ENCODE measurements around the gene PACRG.

Gene PACRG

DNA sequence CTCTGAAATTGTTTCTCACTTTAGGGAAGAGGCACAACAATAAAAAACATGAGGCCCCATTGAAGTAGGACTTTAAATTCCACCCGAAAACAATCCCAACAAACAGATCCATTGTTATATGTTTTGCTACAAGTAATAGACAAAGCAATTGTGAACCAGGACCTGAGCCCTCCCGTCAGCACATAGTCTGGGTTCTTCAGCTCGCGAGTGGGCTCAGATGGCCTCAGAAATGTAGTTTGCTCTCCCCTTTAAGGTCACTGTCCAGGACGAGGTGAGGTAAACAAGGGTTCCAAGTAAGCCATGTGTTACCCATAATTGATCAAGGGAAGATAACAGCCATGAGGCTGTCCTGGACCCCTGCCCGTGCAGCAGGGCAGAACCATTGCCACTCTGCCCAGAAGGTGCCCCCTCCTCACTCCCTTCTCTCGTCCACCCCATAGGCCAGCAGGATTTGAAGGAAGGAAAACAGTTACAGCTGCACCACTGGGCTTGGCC lies 526.6 kb downstream of the PACRG start:
- no peak for DNase-seq

GRCh38 chr6:163255265-163255664 lies 527.5 kb downstream of the PACRG start:
- DNase-seq: no peak

- DNase-seq: no peak
Measured at GRCh38 chr6:163259689-163260088, 531.9 kb downstream of the PACRG start.

DNA sequence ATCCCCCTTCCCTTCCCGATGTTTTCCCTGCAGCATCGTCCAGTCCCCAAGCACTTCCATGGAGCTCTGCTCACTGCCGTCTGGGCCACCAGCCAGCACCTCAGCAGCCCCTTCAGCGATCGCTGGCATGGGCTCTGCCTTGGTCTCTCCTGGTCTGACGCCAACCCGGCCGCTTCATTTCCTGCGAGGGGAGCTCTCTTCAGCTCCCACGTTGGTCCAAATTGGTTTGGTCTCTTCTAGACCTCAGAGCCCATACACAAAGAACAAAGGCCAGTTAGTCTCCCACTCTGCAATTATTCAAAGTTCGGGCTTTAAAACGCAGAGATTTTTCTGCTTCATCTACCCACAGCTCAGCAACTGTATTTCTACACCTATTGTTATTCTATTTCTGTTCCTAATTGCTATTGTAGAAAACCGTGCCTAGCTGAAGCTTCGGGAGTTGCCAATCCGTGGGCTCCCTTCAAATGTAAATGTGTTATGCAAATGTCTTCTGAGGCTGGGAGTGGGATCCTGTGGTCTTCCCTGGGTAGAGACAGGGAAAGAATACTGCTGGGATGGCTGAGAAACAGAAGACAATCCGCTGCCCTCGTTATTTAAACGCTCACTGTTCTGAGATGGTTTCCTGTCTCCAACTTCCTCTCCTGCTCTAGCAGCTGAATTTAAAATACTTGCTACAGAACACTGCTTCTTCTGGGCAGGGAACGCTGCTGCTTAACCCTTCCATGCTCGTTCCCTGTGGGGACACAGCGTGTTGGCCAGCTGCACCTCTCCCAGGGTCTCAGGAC lies 532.5 kb downstream of the PACRG start:
- no peak for DNase-seq

DNA sequence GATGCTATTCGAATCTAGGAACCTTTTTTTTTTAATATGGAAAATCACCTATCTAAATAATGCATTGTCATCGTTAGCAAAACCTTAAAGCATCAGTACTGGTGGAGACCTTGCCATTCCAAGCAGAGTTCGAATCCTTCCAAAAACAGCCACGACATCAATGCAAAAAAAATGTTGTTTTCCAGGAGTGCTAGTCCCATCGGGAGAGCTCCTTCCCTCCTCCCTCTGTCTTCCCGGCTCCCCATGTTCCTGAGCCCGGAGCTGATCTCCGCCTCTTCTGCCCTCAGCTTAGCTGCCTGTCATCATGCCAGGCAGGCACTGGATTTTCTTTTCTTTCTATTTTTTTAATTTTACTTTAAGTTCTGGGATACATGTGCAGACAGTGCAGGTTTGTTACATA lies 533.1 kb downstream of the PACRG start:
- no peak for DNase-seq

DNA sequence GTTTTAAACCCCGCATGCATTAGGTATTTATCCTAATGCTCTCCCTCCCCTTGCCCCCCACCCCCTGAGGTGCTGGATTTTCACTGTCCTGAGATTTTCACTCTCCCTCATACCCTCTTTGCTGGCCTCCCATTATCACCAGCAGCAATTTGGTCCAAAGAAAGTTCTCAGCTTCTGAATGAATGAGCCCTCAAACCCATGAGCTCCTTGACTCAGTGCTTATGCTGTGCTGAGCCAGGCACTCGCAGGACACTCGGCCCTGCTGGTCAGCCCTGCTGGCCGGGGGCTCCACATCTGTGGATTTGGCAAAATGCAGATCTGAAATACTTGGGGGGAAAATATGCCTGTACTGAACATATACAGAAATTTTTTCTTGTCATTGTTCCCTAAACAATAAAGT lies 533.6 kb downstream of the PACRG start:
- DNase-seq: no peak

DNA sequence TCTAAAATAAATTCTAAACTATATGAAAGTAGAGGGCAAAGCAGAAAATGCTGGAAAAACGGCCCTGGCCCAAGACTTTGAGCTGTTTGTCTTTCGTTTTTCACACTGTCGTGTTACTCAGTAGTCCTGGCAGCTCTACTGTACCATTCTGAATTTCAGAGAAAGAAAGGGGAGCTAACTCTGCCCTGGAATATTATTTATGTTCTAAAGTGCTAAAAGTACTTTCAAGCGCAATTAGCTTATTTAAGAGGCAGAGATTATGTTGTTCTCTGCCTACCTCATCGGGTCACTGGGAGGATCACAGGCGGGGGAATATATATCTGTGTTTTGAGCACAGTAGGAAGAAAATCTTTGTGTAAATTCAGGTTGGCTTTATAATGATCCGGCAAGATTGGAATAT lies 534.3 kb downstream of the PACRG start:
- DNase-seq: no peak

GRCh38 chr6:163263196-163263595 lies 535.4 kb downstream of the PACRG start:
- DNase-seq: no peak

GRCh38 chr6:163263998-163264661 lies 536.4 kb downstream of the PACRG start:
- no peak for DNase-seq

GRCh38 chr6:163264662-163265035 lies 536.9 kb downstream of the PACRG start:
- DNase-seq: no peak

DNA sequence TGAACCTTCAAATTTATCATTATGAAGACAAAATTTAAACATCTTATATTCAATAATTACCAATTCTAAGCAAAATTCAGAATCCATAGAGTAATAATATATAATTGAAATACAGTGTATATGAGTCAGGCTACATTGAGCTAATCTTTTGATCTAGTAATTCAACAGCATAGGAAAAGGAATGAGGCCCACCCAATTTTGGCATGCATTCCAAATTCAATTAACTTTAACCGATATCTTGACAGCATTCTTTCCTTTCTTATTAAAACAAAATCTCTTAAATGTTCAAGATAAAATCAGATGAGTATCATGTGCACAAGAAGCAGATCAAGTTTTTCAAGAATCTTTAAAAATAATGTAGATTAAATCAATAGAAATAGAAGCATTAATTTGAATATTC lies 553.9 kb downstream of the PACRG start:
- no peak for DNase-seq

DNA sequence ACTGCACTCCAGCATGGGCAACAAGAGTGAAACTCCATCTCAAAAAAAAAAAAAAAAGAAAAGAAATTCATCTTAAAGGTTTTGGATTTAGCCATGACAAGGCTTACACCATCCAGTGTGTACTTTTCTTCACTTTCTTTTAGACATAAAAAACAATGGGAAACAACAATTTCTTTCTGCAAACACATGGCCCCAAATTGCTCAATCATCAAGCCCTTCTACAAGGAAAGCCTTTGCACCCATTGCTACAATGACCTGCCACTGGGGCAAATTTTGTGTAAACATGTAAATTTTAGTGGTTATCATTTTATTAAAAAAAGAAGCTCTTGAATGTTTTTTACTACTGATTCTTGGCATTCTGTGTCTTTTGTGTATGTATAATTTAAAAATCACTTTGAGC lies 554.9 kb downstream of the PACRG start:
- no peak for DNase-seq

GRCh38 chr6:163284151-163284550 lies 556.4 kb downstream of the PACRG start:
- no peak for DNase-seq

GRCh38 chr6:163285691-163286090 lies 557.9 kb downstream of the PACRG start:
- DNase-seq: no peak

DNA sequence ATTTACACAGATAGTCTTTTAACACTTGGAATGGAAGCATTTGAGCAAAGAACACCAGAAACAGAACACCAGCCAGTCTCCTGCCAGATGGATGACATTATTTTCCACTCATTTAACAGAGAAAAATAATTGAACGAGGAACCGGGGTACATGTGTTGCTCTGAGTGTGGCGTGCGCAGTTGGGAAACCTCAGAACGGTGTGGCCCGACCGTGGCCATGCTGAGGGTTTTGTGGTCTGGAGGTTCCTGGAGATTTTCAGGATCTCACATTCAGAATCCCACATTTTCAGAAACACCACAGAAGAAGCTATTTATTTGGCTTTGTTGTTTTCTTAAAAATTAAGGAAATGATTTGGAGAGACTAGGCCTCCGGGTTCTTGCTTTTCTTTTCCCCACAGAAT lies 559.9 kb downstream of the PACRG start:
- no peak for DNase-seq

GRCh38 chr6:163288066-163288465 lies 560.3 kb downstream of the PACRG start:
- DNase-seq: no peak

GRCh38 chr6:163288915-163289314 lies 561.1 kb downstream of the PACRG start:
- no peak for DNase-seq

GRCh38 chr6:163289447-163289846 lies 561.7 kb downstream of the PACRG start:
- DNase-seq: no peak

- DNase-seq: no peak
Measured at GRCh38 chr6:163290545-163291274, 562.9 kb downstream of the PACRG start.

GRCh38 chr6:163291622-163292021 lies 563.8 kb downstream of the PACRG start:
- DNase-seq: no peak

GRCh38 chr6:163293286-163293685 lies 565.5 kb downstream of the PACRG start:
- no peak for DNase-seq

DNA sequence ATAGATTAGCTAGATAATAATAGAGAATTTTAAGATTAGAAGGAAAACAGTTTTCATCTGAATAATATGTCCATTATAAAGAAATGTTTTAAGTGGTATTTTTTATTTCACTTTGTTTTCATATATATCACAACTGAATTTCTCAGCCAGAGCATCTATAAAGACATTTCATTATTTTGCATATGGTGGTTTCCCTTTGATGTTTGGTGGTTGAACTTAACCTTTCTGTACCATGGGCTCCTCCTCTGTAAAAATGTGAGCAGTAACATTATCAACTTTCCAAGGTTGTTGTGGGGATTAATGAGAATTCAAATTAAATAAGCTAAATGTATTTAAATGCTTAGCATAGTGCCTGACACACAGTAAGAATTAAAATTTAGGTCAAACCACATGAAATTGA lies 567.0 kb downstream of the PACRG start:
- DNase-seq: no peak

- DNase-seq: no peak
Measured at GRCh38 chr6:163296835-163297519, 569.2 kb downstream of the PACRG start.

Data from effector CD4-positive, alpha-beta T cell (primary cell).